SU-DHL-6 (cell line): ENCODE measurements around the gene FOXI3.

Source experiments
- CTCF ChIP-seq: fragments of 200-600 bp; sonication (generic); IDR thresholded peaks from one replicate; pipeline ENCODE4 v1.5.1; 2017; ENCODE audit warnings: antibody characterized with exemption, mild to moderate bottlenecking, low read length, moderate library complexity; ENCODE audit not compliant: insufficient read depth, poor library complexity, severe bottlenecking
- EZH2phosphoT487 ChIP-seq: fragments of 200-600 bp; sonication (generic), shearing (Covaris generic); conservative IDR thresholded peaks from 2 replicates; pipeline ENCODE4 v1.6.1; 2018; ENCODE audit warnings: mild to moderate bottlenecking, antibody characterized with exemption, low read length, moderate library complexity, mixed read lengths

- TF ChIP-seq CTCF (no peak), EZH2phosphoT487 (no peak)
Measured at GRCh38 chr2:88452565-88452905, at the start of gene FOXI3.
